SK-N-SH treated with all-trans-retinoic acid at 6 μM for 48 hours (cell line): ENCODE measurements around the gene SCAF1.

Experiments
- ARNTL ChIP-seq: fragments of 450-650 bp; formaldehyde crosslinking; IDR thresholded peaks from 2 replicates; pipeline ENCODE4 v1.5.0; 2020; ENCODE audit warnings: low read depth, mild to moderate bottlenecking, moderate library complexity, borderline replicate concordance
- BACH2 ChIP-seq: fragments of 250-450 bp; sonication (Bioruptor Pico); IDR thresholded peaks from 2 replicates; pipeline ENCODE4 v1.9.0; 2021; ENCODE audit warnings: mild to moderate bottlenecking, borderline replicate concordance
- CREB5 ChIP-seq: fragments of 250-450 bp; sonication (Bioruptor Pico); IDR thresholded peaks from 2 replicates; pipeline ENCODE4 v1.5.1; 2020; ENCODE audit warnings: low read depth, mild to moderate bottlenecking, moderate library complexity
- CSDC2 ChIP-seq: fragments of 250-450 bp; sonication (Bioruptor Pico); IDR thresholded peaks from 2 replicates; pipeline ENCODE4 v1.5.0; 2020; ENCODE audit warnings: mild to moderate bottlenecking, moderate library complexity
- PATZ1 ChIP-seq: fragments of 250-450 bp; sonication (Bioruptor Pico); IDR thresholded peaks from 2 replicates; pipeline ENCODE4 v1.8.0; 2020; ENCODE audit warnings: mild to moderate bottlenecking, moderate library complexity, borderline replicate concordance
- PPARA ChIP-seq: fragments of 250-450 bp; sonication (Bioruptor Pico); IDR thresholded peaks from 2 replicates; pipeline ENCODE4 v1.5.0; 2020; ENCODE audit warnings: mild to moderate bottlenecking, borderline replicate concordance
- RARB ChIP-seq: fragments of 250-450 bp; sonication (Bioruptor Pico); IDR thresholded peaks from 2 replicates; pipeline ENCODE4 v1.8.0; 2021; ENCODE audit warnings: mild to moderate bottlenecking, moderate library complexity
- TSHZ2 ChIP-seq: fragments of 250-450 bp; sonication (Bioruptor Pico); IDR thresholded peaks from 2 replicates; pipeline ENCODE4 v1.5.0; 2020; ENCODE audit warnings: mild to moderate bottlenecking, moderate library complexity
- ZNF8 ChIP-seq: fragments of 450-650 bp; formaldehyde crosslinking; IDR thresholded peaks from 2 replicates; pipeline ENCODE4 v1.5.0; 2020; ENCODE audit warnings: mild to moderate bottlenecking, moderate library complexity

- no peak for TF ChIP-seq CSDC2 (CRISPR knock-in tag)
- TF ChIP-seq PATZ1 (CRISPR knock-in tag): no peak
- no peak for TF ChIP-seq BACH2 (CRISPR knock-in tag)
- no peak for TF ChIP-seq ARNTL (CRISPR knock-in tag)
- no peak for TF ChIP-seq ZNF8 (CRISPR knock-in tag)
- TF ChIP-seq TSHZ2: no peak
- no peak for TF ChIP-seq RARB (CRISPR knock-in tag)
- TF ChIP-seq CREB5 (CRISPR knock-in tag): no peak
- TF ChIP-seq PPARA (CRISPR knock-in tag): no peak
These were observed 20.0 kb downstream of the SCAF1 start for GRCh38 chr19:49662011-49662410.
